B cell (primary cell): ENCODE measurements around the gene NXPH2.

Experiments used
- CTCF ChIP-seq: fragments of 200-600 bp; IDR thresholded peaks from one replicate; pipeline ENCODE4 v1.8.0; 2022; ENCODE audit warnings: antibody characterized with exemption, mild to moderate bottlenecking
- EZH2 ChIP-seq: IDR thresholded peaks from 2 replicates; pipeline ENCODE4 v1.6.1; 2012; ENCODE audit warnings: borderline replicate concordance, low read depth, mild to moderate bottlenecking, moderate library complexity, low read length; ENCODE audit not compliant: insufficient read depth, poor library complexity, severe bottlenecking

DNA sequence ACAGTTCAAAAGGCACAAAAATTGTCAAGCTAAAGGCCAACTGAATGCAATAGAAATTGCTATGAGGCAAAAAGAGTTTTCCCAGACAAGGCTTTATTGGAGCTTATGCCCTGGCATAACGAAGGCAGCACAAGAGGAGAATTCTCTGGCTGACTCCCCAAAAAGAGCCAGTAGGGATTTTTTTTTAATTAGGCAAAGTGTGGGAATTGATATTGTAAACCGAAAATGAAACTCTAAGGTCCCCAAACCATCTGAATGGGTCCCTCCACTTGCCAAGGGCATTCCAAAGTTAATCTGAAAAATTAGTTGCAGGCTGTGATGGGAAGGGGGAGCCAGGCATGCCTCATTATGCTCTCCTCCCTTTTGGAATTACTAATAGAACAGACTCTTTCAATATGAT lies 159.8 kb downstream of the NXPH2 start:
- TF ChIP-seq CTCF (no peak), EZH2 (no peak)
